Measurements from ENCODE around the gene PKNOX2. TPM values are rescaled to one million over a fixed set of nuclear protein-coding genes. Genes with fewer than 3 reads are reported as not detected.

PKNOX2 gene
- total RNA-seq, 1 donor from 2014 or later = 34.9 TPM

GRCh38 chr11:125338886-125339811 lies 174.6 kb downstream of the PKNOX2 start:
- peaks cover 14% of the 10 kb centered on the region for H3K36me3 Mint-ChIP-seq (ENCODE audit: low read depth)
- no peaks in the 10 kb centered on the region for H3K9me3 Mint-ChIP-seq (ENCODE audit: low read depth)
- no peaks in the 10 kb centered on the region for H3K27me3 Mint-ChIP-seq (ENCODE audit: low read depth)
- TF ChIP-seq CTCF (IDR thresholded peaks at IDR 0.05) = no peak
- peaks cover 62% of the 10 kb centered on the region for H3K4me1 Mint-ChIP-seq (ENCODE audit: low read depth)
- no peak for DNase-seq (ENCODE audit: low spot score)
- peak overlapping the region; percentile 55 for H3K27ac Mint-ChIP-seq (ENCODE audit: unreplicated experiment)
- H3K4me3 Mint-ChIP-seq (ENCODE audit: unreplicated experiment) = no peak overlapping the region

GRCh38 chr11:125341676-125342075 lies 177.1 kb downstream of the PKNOX2 start:
- H3K4me1 Mint-ChIP-seq (ENCODE audit: low read depth) = peaks cover 83% of the 10 kb centered on the region
- H3K36me3 Mint-ChIP-seq (ENCODE audit: low read depth) = peaks cover 12% of the 10 kb centered on the region
- H3K9me3 Mint-ChIP-seq (ENCODE audit: low read depth) = no peaks in the 10 kb centered on the region
- TF ChIP-seq CTCF (IDR thresholded peaks at IDR 0.05) = no peak
- no peak for DNase-seq (ENCODE audit: low spot score)
- H3K27me3 Mint-ChIP-seq (ENCODE audit: low read depth) = no peaks in the 10 kb centered on the region
- H3K27ac Mint-ChIP-seq (ENCODE audit: unreplicated experiment) = no peak overlapping the region
- H3K4me3 Mint-ChIP-seq (ENCODE audit: unreplicated experiment) = no peak overlapping the region

GRCh38 chr11:125342281-125342930 lies 177.9 kb downstream of the PKNOX2 start:
- peak overlapping the region; percentile 61 for H3K27ac Mint-ChIP-seq (ENCODE audit: unreplicated experiment)
- no peak for TF ChIP-seq CTCF (IDR thresholded peaks at IDR 0.05)
- H3K27me3 Mint-ChIP-seq (ENCODE audit: low read depth) = no peaks in the 10 kb centered on the region
- peaks cover 86% of the 10 kb centered on the region for H3K4me1 Mint-ChIP-seq (ENCODE audit: low read depth)
- H3K4me3 Mint-ChIP-seq (ENCODE audit: unreplicated experiment) = no peak overlapping the region
- DNase-seq (ENCODE audit: low spot score) = no peak
- no peaks in the 10 kb centered on the region for H3K9me3 Mint-ChIP-seq (ENCODE audit: low read depth)
- H3K36me3 Mint-ChIP-seq (ENCODE audit: low read depth) = peaks cover 9% of the 10 kb centered on the region

GRCh38 chr11:125343086-125343717 lies 178.7 kb downstream of the PKNOX2 start:
- TF ChIP-seq CTCF (IDR thresholded peaks at IDR 0.05) = no peak
- Mint-ChIP-seq H3K27me3 (ENCODE audit: low read depth) (no peaks in the 10 kb centered on the region), H3K27ac (ENCODE audit: unreplicated experiment) (peak overlapping the region; percentile 86), H3K9me3 (ENCODE audit: low read depth) (no peaks in the 10 kb centered on the region), H3K36me3 (ENCODE audit: low read depth) (peaks cover 3% of the 10 kb centered on the region), H3K4me3 (ENCODE audit: unreplicated experiment) (peak overlapping the region; percentile 55), H3K4me1 (ENCODE audit: low read depth) (peaks cover 85% of the 10 kb centered on the region)
- no peak for DNase-seq (ENCODE audit: low spot score)

- H3K9me3 Mint-ChIP-seq (ENCODE audit: low read depth) = no peaks in the 10 kb centered on the region
- peak overlapping the region; percentile 55 for H3K4me3 Mint-ChIP-seq (ENCODE audit: unreplicated experiment)
- TF ChIP-seq CTCF (IDR thresholded peaks at IDR 0.05) = no peak
- peaks cover under 1% of the 10 kb centered on the region for H3K36me3 Mint-ChIP-seq (ENCODE audit: low read depth)
- no peak for DNase-seq (ENCODE audit: low spot score)
- H3K27ac Mint-ChIP-seq (ENCODE audit: unreplicated experiment) = peak overlapping the region; percentile 86
- H3K4me1 Mint-ChIP-seq (ENCODE audit: low read depth) = peaks cover 84% of the 10 kb centered on the region
- no peaks in the 10 kb centered on the region for H3K27me3 Mint-ChIP-seq (ENCODE audit: low read depth)
These were observed 179.2 kb downstream of the PKNOX2 start for GRCh38 chr11:125343718-125344131.
